SH-SY5Y (cell line): ENCODE results near the gene CENPX.

Source experiments
- GATA2 ChIP-seq: IDR thresholded peaks from 2 replicates; pipeline ENCODE4 v1.6.1; 2011; ENCODE audit warnings: mild to moderate bottlenecking, low read depth, low read length
- GATA3 ChIP-seq: IDR thresholded peaks from 2 replicates; pipeline ENCODE4 v1.6.1; 2011; ENCODE audit warnings: low read depth, mild to moderate bottlenecking, low read length, moderate library complexity

Gene CENPX

DNA sequence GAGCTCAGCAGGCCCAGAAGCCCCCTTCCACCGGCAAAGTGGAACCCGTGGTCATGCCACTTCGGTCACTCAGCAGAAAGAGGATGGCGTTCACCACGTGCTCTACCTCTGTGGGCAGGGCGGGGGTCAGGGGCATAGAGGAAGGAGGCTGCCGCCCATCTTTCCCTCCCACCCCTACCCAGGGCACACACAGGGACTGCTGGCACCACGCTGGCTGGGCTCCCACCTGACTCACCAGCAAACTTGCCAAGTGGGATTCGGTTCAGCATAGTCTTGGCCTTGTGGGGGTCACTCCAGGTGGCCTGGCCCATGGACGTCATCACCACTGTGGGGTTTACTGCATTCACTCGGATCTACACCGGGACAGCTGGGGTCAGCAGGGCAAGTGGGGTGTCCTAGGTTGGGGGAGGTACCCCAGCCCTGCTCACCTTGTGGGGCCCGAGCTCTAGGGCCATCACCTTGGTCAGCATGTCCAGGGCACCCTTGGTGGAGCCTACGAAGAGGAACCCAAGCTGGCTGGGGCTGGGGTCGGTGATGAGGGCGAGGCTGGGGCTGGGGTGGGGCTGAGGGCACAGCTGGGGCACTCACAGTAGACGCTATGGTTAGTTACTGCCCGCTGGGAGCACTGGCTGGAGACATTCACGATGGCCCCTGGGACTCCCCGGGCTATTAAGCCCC is 13.4 kb upstream of the CENPX start:
- TF ChIP-seq GATA2 (no peak), GATA3 (no peak)

DNA sequence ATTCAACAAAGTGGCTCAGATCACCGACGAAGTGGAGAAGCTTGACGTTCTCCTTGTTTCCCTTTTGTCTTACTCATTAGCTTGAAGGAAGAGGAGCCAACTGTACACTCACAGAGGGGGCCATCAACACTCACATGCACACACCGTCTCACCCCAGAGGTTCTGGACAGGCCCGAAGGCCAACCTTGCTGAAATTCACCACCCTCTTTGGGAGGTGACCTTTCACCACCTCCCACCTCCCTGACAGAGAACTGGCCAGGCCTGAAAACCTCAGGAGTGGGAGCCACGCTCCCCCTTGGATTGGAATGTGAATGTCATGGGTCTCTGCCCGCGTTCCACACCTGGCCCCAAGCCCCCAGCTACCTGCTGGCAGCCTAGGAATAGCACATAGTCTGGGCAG is 12.8 kb upstream of the CENPX start:
- TF ChIP-seq GATA3 (no peak), GATA2 (no peak)

DNA sequence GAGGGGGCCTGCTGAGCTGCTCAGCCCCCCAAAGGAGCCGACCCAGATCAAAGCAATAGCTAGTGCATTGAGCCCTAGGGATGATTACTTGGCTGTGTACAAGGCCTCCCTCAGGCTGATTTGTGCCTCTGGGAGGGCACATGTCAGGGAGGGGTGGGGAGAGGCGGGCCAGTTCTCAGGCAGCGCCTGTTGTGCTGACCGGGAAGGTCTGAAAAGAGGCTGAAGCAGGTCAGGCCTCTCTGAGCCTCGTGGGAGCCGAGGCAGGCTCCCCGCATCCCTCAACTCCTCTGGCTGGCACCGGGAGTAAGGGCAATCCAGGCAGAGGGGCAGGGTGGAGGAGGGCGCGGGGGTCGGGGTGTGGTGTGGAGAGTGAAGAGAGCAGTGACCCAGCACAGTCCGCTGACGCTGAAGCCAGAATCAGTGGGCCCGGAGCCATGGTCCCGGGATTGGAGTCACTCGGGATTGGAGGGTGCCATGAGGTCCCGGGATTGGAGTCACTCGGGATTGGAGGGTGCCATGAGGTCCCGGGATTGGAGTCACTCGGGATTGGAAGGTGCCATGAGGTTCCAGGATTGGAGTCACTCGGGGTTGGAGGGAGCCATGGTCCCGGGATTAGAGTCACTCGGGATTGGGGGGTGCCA is 11.8 kb upstream of the CENPX start:
- TF ChIP-seq GATA3 (no peak), GATA2 (no peak)

DNA sequence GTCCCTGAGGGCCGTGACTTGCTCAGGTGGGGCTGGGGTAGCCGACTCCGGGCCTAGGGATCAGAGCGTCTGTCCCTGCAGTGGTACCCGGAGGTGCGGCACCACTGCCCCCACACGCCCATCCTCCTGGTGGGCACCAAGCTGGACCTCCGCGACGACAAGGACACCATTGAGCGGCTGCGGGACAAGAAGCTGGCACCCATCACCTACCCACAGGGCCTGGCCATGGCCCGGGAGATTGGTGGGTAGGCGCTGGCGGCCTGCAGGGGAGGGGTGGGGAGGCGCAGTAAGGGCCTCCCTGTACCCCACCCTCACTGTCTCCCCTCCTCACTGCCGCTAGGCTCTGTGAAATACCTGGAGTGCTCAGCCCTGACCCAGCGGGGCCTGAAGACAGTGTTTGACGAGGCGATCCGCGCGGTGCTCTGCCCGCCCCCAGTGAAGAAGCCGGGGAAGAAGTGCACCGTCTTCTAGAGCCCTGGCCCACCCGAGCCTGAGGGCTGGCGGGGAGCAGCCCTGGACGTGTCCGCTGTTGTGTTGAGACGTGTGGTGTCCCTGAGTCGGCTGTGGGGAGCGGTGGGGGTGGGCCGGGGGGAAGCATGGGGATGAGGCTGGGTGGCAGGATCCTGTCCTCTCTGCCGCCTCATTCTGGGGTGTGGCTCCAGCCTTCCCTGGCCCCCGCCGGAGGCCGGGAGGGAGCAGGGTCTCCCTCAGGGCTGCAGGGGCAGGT is 10.8 kb upstream of the CENPX start:
- TF ChIP-seq GATA2 = no peak
- no peak for TF ChIP-seq GATA3

DNA sequence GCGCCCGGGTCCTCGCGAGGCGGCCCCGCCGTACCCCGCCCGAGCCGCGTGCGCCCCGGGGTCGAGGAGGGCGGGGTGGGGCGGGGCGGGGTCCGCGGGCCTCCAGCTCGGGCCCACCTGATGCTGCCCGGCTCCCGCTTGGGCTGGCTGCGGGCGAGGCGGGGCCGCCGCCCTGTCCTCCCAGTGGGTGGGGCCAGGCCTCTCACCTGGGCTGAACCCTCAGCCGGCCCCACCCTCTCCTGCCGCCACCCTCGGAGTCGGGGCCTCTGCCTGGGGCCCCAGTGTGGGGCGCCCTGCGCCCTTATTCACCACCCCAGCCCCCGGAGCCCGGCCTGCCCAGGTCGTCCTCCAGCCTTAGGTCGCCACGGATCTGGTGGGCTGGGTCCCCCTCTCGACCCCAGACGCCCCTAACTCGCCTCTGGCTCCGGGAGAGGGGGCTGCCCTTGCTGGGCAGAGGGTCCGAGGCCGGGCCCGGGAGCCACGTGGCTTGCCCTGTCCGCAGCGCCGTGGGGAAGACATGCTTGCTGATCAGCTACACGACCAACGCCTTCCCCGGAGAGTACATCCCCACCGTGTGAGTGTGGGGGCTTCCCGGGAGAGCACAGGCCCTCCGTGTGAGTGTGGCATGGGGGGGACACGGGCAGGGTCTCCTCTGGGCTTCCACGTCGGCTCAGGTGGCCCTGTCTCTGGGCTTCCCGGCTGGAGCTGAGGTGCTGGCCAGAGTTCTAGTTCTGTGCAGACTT is 9.4 kb upstream of the CENPX start:
- TF ChIP-seq GATA3 = no peak
- TF ChIP-seq GATA2 = no peak

DNA sequence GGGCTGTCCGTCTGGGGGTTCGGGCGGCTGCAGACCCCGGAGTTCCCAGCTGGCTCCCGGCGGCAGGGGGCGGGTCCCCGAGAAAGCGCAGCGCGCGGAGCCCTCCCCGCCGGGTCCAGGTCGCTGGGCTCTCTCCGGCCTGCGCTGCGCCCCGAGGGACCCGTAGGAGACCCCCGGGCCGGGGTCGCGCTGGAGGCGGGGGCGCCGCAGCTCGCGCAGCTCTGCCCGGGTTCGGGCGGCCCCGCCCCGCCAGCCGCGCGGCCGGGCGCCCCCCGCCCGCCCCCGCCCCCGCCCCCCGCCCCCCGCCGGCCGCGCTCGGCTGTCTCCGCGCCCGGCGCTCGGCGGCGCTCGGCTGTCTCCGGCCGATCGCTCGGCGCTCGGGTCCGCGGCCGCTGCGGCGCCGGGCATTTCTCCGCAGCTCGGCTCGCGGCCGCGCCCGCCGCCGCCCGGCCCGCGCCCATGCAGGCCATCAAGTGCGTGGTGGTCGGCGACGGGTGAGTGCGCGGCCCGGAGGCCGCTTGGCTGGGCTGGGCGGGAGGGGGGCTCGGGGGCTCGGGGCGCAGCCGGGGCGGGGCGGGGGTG is 8.7 kb upstream of the CENPX start, which contains the start of gene RAC3:
Gene RAC3, plus strand, starts transcription at position 376 of the 582 bp plus-strand sequence. Its CDS starts 84 bp downstream, at position 460.
- no peak for TF ChIP-seq GATA2

DNA sequence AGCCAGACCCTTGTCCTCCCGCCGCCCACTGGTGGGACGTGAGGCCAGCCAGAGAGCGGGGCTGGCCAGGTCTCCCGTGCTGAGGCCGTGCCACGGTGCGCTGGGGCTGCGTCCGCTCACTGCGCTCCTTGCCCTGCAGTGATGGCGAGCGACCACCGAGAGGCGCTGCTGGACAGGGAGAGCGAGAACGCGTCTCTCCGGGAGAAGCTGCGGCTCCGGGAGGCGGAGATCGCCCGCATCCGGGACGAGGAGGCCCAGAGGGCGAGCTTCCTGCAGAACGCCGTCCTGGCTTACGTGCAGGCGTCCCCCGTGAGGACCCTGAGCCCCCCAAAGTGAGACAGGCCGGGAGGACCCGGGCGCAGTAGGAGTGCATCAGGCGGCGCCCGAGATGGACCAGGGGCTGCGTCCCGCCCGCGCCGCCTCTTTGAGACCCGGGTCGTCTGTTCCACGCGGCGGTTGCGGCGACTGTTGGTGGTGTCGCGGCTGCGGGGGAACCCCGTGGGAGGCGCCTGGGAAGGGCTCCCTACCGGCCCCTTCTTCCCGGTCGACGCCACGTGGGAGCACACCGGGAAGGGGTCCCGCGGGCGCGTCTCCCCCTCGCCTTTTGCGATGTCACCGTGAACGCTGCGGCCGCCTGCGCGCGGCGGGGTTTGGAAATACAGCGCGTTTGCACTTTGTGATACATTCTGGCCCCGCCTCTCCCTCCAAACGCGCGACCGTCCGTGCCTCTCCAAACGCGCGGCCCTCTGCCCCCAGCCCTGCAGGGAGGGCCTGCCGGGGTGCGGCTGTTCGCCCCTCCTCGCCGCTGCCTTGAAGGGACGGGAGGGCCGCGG is 8.0 kb upstream of the CENPX start:
- TF ChIP-seq GATA2 (no peak), GATA3 (no peak)

DNA sequence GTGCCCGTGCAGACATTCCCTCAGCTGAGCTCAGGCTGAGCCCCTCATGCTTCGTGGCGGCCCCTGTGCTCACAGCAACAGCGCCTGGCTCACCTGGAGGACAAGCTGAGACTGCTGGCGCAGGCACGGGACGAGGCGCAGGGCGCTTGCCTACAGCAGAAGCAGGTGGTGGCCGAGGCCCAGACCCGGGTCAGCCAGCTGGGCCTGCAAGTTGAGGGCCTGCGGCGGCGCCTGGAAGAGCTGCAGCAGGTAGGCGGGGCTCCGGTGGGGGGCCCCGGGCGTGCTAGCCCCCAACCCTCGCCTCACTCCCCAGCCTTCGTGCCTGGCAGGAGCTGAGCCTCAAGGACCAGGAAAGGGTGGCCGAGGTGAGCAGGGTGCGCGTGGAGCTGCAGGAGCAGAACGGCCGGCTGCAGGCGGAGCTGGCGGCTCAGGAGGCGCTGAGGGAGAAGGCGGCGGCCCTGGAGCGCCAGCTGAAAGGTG is 7.4 kb upstream of the CENPX start:
- TF ChIP-seq GATA2 = no peak
- TF ChIP-seq GATA3 = no peak

DNA sequence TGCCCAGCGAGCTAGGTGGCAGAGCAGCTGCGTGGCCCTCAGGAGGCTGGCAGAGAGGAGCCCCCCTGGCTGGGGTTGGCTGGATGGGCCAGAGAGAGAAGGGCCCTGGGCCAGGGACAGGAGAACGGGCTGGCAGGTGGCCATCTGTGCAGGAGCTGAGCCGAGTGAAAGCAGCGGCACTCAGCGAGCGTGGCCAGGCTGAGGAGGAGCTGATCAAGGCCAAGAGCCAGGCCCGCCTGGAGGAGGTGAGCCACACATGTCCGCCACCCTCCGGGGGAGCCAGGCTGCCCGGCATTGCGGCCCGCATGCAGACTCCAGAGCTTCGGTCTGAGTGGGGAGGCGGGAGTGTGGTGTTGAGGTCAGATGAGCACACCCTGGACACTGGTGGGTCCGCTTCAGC is 6.7 kb upstream of the CENPX start:
- no peak for TF ChIP-seq GATA3
- no peak for TF ChIP-seq GATA2

DNA sequence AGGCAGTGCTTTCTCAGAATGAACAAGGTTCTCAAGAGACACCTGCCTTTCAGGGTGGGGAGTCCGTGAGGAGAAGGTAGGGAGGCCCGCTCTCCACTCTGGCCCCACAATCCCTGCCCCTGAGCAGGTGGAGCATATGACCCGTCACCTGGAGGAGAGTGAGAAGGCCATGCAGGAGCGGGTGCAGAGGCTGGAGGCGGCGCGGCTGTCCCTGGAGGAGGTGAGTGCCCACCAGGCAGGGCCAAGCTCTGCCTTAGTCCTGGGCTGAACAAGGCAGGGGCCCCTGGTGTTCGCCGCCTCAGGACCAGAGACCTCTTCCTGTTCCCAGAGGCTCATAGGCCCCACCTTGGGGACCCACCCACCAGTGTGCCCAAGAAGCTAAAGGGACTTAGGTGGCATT is 6.3 kb upstream of the CENPX start:
- no peak for TF ChIP-seq GATA2
- no peak for TF ChIP-seq GATA3

DNA sequence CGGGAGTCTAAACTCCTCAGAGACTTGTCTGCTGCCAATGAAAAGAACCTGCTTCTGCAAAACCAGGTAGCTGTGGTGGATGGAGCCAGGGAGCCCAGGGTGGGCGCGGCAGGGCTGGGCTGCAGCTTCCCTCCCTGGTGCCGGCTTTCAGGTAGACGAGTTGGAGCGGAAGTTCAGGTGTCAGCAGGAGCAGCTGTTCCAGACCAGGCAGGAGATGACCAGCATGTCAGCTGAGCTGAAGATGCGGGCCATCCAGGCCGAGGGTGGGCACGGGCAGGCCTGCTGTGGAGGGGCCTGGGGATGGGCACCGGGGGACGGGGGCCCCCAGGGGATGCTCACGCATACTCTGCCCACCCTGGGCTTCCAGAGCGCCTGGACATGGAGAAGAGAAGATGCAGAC is 5.6 kb upstream of the CENPX start:
- no peak for TF ChIP-seq GATA3
- TF ChIP-seq GATA2 = no peak

DNA sequence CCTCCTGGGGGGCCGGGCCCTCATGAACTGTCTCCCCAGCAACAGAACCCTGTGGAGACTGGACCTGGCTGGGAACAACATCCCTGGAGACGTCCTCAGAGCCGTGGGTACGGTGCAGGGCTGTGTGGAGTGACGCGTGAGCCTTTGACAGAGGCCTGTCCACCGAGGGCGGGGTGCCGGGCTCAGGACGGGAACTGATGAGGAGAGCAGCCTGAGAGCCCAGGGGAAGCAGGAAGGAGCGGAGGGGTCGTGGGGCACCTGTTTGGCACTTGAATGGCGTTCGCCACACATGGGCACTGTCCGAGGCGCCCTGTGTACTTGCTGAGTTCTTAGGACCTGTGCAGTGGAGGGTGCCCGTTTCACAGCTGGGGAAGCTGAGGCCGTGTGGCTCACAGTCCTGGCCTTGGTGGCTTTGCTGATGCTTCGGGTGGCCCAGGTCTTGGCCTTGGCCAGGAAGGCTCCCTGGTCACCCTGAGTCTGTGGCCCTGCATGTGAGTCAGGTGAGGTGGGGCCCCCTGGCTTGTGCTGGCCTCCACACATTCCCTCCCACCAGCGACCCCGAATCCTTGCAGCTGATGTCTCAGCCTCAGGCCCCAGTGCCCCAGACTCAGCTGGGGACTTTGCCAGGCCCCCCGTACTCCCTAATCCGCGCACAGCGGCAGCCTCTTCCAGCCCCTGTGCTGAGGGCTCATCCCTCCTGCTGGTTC is 2.9 kb upstream of the CENPX start:
- no peak for TF ChIP-seq GATA2
- TF ChIP-seq GATA3 = no peak

DNA sequence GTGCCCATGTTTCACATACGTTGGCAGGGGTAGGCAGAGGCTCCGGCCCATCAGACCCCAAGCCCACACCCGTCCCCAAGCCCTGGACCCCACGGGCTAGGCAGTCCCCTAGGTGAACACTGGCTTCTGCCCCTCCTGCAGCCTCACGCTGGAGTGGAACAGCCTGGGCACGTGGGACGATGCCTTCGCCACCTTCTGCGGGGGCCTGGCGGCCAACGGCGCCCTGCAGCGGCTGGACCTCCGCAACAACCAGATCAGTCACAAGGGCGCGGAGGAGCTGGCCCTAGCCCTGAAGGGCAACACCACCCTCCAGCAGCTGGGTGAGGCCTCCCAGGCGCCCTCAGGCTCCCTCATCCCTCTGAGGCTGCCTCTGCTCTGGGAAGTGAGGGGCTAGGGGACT is 2.2 kb upstream of the CENPX start:
- no peak for TF ChIP-seq GATA3
- TF ChIP-seq GATA2 = no peak
